Thymus (tissue), 11 donors: ENCODE measurements around the gene FBXL13. TPM values are rescaled to one million over a fixed set of nuclear protein-coding genes. Genes with fewer than 3 reads are reported as not detected.
"Not testable (repeated sequence)": the region's sequence is repeated elsewhere in the genome, so short reads cannot be mapped to it uniquely, and the experiment has no call there.

ENCODE experiments used
- DNase-seq, 9 donors: peaks; one replicate each; pipeline ENCODE4 v3.0.0-alpha.2; 2013; ENCODE audit warnings: low spot score in 9 of 9, low read depth in 6 of 9, missing footprints in 1 of 9
- H3K27ac ChIP-seq, 2 donors: one replicate each; pipeline ENCODE4 v1.5.1; 2013; ENCODE audit warnings: control low read depth in 1 of 2, low read depth in 1 of 2, low read length in 1 of 2, mild to moderate bottlenecking in 1 of 2, moderate library complexity in 1 of 2
- H3K27me3 ChIP-seq, 2 donors: one replicate each; pipeline ENCODE4 v1.5.1; 2013; ENCODE audit warnings: low read length in 1 of 2; ENCODE audit not compliant: control insufficient read depth in 2 of 2, insufficient read depth in 1 of 2
- H3K36me3 ChIP-seq, 2 donors: one replicate each; pipeline ENCODE4 v1.5.1; 2013; ENCODE audit warnings: low read length in 1 of 2, mild to moderate bottlenecking in 1 of 2, moderate library complexity in 1 of 2; ENCODE audit not compliant: control insufficient read depth in 2 of 2, insufficient read depth in 2 of 2
- H3K4me1 ChIP-seq, 2 donors: one replicate each; pipeline ENCODE4 v1.5.1; 2013; ENCODE audit warnings: low read length in 2 of 2; ENCODE audit not compliant: control insufficient read depth in 2 of 2, insufficient read depth in 2 of 2
- H3K4me3 ChIP-seq, 2 donors: one replicate each; pipeline ENCODE4 v1.5.1; 2013; ENCODE audit warnings: low read length in 2 of 2, control low read depth in 1 of 2, mild to moderate bottlenecking in 1 of 2
- H3K9me3 ChIP-seq, 2 donors: one replicate each; pipeline ENCODE4 v1.5.1; 2013; ENCODE audit warnings: low read length in 1 of 2, mild to moderate bottlenecking in 1 of 2; ENCODE audit not compliant: control insufficient read depth in 2 of 2, insufficient read depth in 1 of 2
- WGBS: extraction: QIAGEN DNeasy Blood & Tissue Kit; methylation state at CpG from one replicate; pipeline ENCODE4 v1.1.7; 2013; 5-methylcytosine and 5-hydroxymethylcytosine counted together
- polyA plus RNA-seq: library from polyadenylated mRNA; stranded (reverse); fragments of 200-250 nt; gene quantifications from one replicate; pipeline ENCODE4 v1.2.3, GENCODE V29; 2013
- total RNA-seq: library from RNA; stranded (reverse); fragments of 120-200 nt; gene quantifications from one replicate; pipeline ENCODE4 v1.2.4, GENCODE V29; 2013
- donor health status: healthy.

The FBXL13 gene
- total and polyA plus RNA-seq, 2 donors = 1.0 to 3.8 TPM

GRCh38 chr7:102996957-102997356 lies 77.6 kb downstream of the FBXL13 start:
- Histone ChIP-seq H3K27me3 (no peaks in the 10 kb centered on the region), H3K4me1 (no peaks in the 10 kb centered on the region), H3K4me3 (no peak overlapping the region), H3K9me3 (no peaks in the 10 kb centered on the region), H3K27ac (no peak overlapping the region), H3K36me3 (no peaks in the 10 kb centered on the region)
- DNase-seq = no peak
- 98% methylated on average over 5 of the region's 5 CpGs for WGBS

- DNase-seq = not testable (repeated sequence)
- 98% methylated on average over 5 of the region's 5 CpGs for WGBS
These were observed 79.0 kb downstream of the FBXL13 start for GRCh38 chr7:102995609-102996008.

GRCh38 chr7:102994567-102994966 lies 80.0 kb downstream of the FBXL13 start:
- Histone ChIP-seq H3K36me3 (no peaks in the 10 kb centered on the region), H3K27ac (no peak overlapping the region), H3K9me3 (no peaks in the 10 kb centered on the region), H3K27me3 (no peaks in the 10 kb centered on the region), H3K4me3 (no peak overlapping the region), H3K4me1 (no peaks in the 10 kb centered on the region)
- 98% methylated on average over 3 of the region's 3 CpGs for WGBS
- no peak for DNase-seq

More at GRCh38 chr7:102995609-102996008, 79.0 kb downstream of the FBXL13 start:
- H3K4me1 ChIP-seq, H3K4me3 ChIP-seq, H3K36me3 ChIP-seq, H3K27me3 ChIP-seq, H3K9me3 ChIP-seq, H3K27ac ChIP-seq: not testable (repeated sequence)

- Histone ChIP-seq H3K9me3 (no peaks in the 10 kb centered on the region), H3K27ac (no peak overlapping the region), H3K27me3 (no peaks in the 10 kb centered on the region), H3K4me3 (no peak overlapping the region), H3K4me1 (no peaks in the 10 kb centered on the region), H3K36me3 (no peaks in the 10 kb centered on the region)
- DNase-seq = no peak
- 92% methylated on average over 1 of the region's 1 CpG for WGBS
These were observed 80.9 kb downstream of the FBXL13 start for GRCh38 chr7:102993718-102994029.

GRCh38 chr7:102992938-102993717 lies 81.5 kb downstream of the FBXL13 start:
- WGBS = 77% methylated on average over 2 of the region's 2 CpGs

GRCh38 chr7:102992509-102992937 lies 82.1 kb downstream of the FBXL13 start:
- Histone ChIP-seq H3K9me3 (no peaks in the 10 kb centered on the region), H3K4me3 (no peak overlapping the region), H3K27me3 (no peaks in the 10 kb centered on the region), H3K36me3 (no peaks in the 10 kb centered on the region), H3K27ac (no peak overlapping the region), H3K4me1 (no peaks in the 10 kb centered on the region)
- DNase-seq = no peak
- 96% methylated on average over 5 of the region's 5 CpGs for WGBS

More at GRCh38 chr7:102992938-102993717, 81.5 kb downstream of the FBXL13 start:
- no peaks in the 10 kb centered on the region for H3K36me3 ChIP-seq
- no peak overlapping the region for H3K4me3 ChIP-seq
- no peaks in the 10 kb centered on the region for H3K27me3 ChIP-seq
- no peak overlapping the region for H3K27ac ChIP-seq
- H3K4me1 ChIP-seq = no peaks in the 10 kb centered on the region
- H3K9me3 ChIP-seq = no peaks in the 10 kb centered on the region
- no peak for DNase-seq

- no peak for DNase-seq
- no peaks in the 10 kb centered on the region for H3K9me3 ChIP-seq
- 95% methylated on average over 2 of the region's 2 CpGs for WGBS
- H3K36me3 ChIP-seq = no peaks in the 10 kb centered on the region
- no peaks in the 10 kb centered on the region for H3K4me1 ChIP-seq
- H3K27ac ChIP-seq = no peak overlapping the region
- H3K27me3 ChIP-seq = no peaks in the 10 kb centered on the region
- H3K4me3 ChIP-seq = no peak overlapping the region
These were observed 82.9 kb downstream of the FBXL13 start for GRCh38 chr7:102991540-102992214.

GRCh38 chr7:102991077-102991539 lies 83.5 kb downstream of the FBXL13 start:
- no peaks in the 10 kb centered on the region for H3K4me1 ChIP-seq
- H3K27ac ChIP-seq = no peak overlapping the region
- H3K36me3 ChIP-seq = no peaks in the 10 kb centered on the region
- no peak for DNase-seq
- H3K9me3 ChIP-seq = no peaks in the 10 kb centered on the region
- H3K27me3 ChIP-seq = no peaks in the 10 kb centered on the region
- H3K4me3 ChIP-seq = no peak overlapping the region

GRCh38 chr7:102990642-102991041 lies 84.0 kb downstream of the FBXL13 start:
- Histone ChIP-seq H3K4me1 (no peaks in the 10 kb centered on the region), H3K4me3 (no peak overlapping the region), H3K27me3 (no peaks in the 10 kb centered on the region), H3K36me3 (no peaks in the 10 kb centered on the region), H3K27ac (no peak overlapping the region), H3K9me3 (no peaks in the 10 kb centered on the region)
- 93% methylated on average over 2 of the region's 2 CpGs for WGBS
- DNase-seq = no peak
